HG03097 (cell line): ENCODE results near the gene RABAC1.
"Not testable (repeated sequence)": the region's sequence is repeated elsewhere in the genome, so short reads cannot be mapped to it uniquely, and the experiment has no call there.

Experiments
- ATAC-seq: cut with Tn5 transposase; IDR thresholded peaks from one replicate; pipeline ENCODE4 v1.9.1; 2021; ENCODE audit not compliant: unreplicated experiment, low FRiP score

Gene RABAC1

DNA sequence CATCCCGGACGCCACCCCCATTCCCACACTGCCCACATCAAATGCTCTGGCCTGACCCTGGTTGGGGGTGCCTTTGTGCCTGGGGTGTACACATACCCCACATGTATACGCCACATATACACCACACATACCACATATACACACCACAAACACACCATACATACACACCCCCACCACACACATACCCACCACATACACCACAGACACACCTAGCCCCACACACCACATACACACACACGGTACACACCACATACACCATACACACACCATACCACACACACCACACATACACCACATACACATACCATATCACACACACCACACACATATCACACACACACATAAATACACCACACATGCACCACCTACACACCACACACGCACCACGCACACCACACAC is 41.0 kb downstream of the RABAC1 start:
- ATAC-seq = no peak

- no peak for ATAC-seq
Observed at GRCh38 chr19:41917676-41918075, 41.4 kb downstream of the RABAC1 start.

- no peak for ATAC-seq
Observed at GRCh38 chr19:41915776-41916414, 43.2 kb downstream of the RABAC1 start.

GRCh38 chr19:41915021-41915775 is 43.9 kb downstream of the RABAC1 start:
- no peak for ATAC-seq

- ATAC-seq = not testable (repeated sequence)
Observed at GRCh38 chr19:41914424-41914834, 44.7 kb downstream of the RABAC1 start.

- ATAC-seq = no peak
Observed at GRCh38 chr19:41913538-41914423, 45.3 kb downstream of the RABAC1 start.

DNA sequence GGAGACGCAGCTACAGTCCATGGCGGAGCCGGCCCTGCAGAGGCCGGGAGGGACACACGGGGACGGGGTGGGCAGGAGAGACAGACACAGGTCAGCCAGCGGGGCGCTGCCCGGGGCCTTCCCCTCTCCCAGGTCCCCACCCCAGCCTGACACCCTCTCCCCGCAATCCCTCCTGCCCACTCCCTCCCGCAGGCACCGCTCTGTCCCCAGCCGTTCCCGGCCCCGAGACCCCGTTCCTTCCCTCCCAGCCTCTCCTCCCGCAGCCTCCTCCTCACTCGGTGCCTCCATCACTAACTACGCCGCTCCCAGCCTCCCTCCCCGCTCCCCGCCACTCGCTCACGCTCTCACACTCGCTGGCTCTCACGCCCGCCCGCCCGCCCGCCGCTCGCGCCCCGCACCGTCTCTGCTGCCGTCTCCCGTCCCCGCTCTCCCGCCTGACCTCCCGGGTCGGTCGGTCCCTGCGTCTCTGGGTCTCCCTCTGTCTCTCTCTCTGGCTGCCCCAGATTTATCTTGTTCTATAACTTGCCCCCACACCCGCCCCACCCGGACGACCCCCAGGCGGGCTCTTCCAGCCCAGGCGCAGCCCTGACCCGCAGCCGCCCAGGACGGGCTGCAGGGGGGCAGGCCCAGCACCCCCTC is 46.1 kb downstream of the RABAC1 start:
- ATAC-seq = no peak

DNA sequence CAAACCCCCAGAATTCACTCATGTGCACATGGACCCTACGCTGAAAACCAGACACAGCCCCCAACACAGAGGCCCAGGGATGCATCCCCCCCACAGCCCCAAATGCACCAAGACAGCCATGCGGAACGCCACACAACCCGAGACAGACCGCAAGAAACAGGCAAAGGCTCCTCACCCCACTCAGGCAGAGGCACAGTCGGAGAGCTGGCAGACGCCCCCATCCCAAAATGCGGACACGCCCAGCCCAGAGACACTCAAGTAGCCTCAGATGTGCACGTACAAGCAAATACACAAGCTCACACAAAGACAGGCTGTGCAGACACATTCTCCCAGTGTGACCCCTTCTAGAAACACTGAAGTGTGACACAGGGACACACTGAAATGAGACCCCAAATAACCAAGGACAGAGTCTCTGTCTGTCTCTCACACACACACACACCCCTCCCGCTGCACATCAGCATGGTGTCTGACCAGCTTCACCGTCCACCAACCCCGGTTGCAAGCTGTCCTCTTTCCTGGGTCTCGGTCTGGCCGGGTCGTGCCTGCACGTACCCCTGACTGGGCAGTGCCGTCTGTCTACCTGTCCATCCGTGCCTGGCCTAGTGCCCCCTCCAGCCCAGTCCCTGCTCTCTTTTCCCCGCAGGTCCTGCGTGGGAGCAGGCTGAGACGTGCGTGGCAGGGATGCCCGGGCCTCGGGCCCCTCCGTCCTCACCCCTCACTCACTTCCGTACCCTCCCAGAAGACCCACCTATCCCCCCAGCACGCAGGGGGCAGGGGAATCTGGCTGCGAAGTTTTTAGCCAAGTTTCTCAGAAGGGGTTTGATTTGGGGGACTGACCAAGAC is 47.0 kb downstream of the RABAC1 start:
- ATAC-seq = no peak

DNA sequence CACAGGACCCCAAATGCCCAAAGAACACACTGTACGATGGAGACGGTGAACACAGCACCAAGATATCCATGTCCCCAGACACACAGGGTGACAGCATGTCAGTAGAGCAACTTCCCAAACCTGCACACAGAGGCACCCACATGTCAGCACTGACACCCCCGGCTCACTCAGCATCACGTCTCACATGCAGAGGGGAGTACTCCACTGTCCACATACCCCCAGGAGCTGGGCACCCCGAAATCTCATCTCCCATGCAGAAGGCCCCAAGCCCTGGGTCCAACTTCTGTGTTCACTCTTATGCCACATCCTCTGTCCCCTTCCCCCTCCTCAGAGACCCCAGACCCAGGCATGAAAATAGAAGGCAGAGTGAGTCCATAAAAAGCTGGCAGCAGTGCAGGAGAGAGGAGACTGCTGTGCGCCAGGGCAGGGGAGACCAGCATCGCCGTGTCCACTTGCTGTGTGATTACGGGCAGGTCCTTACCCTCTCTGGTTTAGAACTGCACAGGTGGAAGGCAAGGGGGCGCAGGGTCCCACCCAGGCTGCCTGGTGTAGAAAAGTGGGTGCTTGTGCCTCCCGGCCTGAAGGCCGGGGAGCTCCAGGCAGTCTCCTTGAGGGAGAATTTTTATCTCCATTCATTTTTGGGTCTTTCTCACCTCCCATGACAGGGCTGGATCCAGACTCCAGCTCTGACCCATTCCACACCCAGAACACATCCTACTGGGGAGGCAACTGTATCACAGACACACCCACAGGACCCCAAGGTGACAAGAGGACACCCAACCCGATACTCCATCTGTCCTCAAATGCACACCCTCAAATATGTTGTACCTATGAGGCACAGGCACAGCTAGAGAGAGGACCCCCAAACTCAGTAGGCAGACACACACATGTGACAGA is 47.9 kb downstream of the RABAC1 start:
- no peak for ATAC-seq

- no peak for ATAC-seq
Observed at GRCh38 chr19:41910240-41910991, 48.7 kb downstream of the RABAC1 start.

DNA sequence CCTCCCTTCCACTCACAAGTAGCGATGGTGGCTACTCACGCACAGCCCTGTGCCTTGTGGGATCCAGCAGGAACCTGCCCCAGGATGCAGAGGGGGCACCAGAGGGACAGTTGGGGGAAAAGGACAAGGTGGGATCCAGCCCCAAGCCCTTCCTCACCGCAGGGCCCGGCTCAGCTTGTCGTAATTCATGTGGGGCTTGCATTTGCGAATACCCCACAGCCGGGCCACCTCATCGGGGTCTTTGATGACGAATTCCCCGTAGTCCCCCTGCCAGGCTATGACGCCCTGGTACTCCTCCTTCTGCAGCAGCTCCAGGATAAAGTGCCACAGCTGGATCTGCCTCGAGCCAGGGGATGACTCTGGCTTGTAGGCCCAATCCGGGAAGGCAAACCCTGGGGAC is 49.4 kb downstream of the RABAC1 start:
- ATAC-seq = no peak

DNA sequence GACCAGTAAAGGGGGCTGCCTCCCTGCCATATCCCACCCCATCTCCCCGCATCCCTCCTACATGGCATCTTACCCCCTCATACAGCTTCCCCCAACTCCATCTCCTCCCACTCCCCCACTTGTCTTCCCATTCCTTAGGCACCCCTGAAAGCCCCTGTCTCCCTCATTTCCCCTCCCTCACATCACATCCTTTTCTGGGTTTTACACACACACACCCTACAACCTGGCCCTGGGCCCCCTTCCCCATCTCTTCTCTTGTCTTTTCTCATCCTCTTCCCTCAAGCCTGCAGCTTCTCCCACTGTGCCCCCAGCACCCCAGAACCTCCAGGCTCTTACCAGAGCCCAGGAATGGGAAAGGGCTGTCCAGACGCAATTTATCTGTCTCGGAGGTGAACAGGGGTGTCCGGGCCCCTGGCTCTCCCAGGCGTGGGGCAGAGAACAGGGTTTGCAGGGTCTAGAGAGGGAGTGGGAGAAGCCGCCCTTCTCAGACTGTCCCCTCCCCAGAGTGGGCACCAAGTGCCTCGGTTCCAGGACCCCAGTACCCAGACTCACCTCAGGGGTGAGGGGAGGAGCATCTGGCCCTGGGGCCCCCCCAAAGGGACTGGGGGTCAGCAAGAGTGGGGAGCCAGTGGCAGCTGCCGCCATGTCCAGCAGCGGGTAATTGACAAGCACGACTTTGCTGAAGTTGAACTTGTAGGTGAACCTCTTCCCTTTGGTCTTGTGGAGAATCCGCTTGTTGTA is 50.2 kb downstream of the RABAC1 start:
- ATAC-seq = no peak

GRCh38 chr19:41907994-41908615 is 51.0 kb downstream of the RABAC1 start:
- ATAC-seq = no peak

DNA sequence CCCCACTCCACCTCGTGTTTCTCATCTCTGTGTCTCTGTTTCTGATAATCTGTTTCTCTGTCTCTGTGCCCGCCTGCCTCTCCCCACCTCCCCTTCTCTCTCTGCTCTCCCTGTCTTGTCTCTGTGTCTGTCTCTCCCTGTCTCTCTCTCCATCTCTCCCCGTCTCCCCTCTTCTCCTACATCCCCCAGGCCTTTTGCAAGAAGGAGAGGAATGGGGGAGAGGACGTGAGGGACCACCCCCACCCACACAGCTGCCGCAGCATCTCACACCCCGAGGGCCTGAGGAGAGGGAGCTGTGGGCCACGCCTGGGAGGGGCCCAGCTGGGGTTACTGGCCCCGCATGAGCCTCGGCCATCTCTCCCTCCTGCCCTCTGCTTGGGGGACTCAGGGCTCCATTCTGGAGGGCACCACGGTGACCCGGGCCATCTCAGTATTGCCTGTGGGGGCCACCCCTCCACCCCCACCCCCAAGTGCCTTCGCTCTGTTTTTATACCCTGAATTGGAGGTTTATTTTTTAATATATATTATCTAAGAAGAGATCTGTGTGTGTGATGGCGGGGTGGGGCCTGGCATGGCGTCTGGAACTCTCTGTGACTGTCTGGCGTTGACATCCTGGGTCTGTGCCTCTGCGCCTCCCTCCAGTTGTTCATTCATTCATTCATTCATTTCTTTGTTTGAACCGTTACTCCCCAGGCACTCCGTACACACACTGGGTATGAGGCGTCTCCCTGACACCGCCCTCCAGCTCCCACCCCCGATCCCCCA is 52.0 kb downstream of the RABAC1 start:
- ATAC-seq = no peak
